Muscle of leg (tissue), 11 donors: ENCODE results near the gene CCDC134. TPM values are rescaled to one million over a fixed set of nuclear protein-coding genes. Genes with fewer than 3 reads are reported as not detected.

Experiments
- DNase-seq: peaks from one replicate; pipeline ENCODE4 v3.0.0; 2013
- H3K27ac ChIP-seq: one replicate; pipeline ENCODE4 v1.5.1; 2013; ENCODE audit warnings: mild to moderate bottlenecking, low read length, control low read depth
- H3K27me3 ChIP-seq: one replicate; pipeline ENCODE4 v1.6.1; 2013; ENCODE audit warnings: low read length; ENCODE audit not compliant: control insufficient read depth, insufficient read depth
- H3K36me3 ChIP-seq: one replicate; pipeline ENCODE4 v1.6.1; 2013; ENCODE audit warnings: low read length; ENCODE audit not compliant: control insufficient read depth, insufficient read depth
- H3K4me1 ChIP-seq: one replicate; pipeline ENCODE4 v1.6.1; 2013; ENCODE audit warnings: low read length; ENCODE audit not compliant: control insufficient read depth, insufficient read depth
- H3K4me3 ChIP-seq: one replicate; pipeline ENCODE4 v1.5.1; 2013; ENCODE audit warnings: low read length, control low read depth
- H3K9me3 ChIP-seq: replicated peaks from 2 replicates; pipeline ENCODE4 v1.6.1; 2013; ENCODE audit warnings: low read depth, low read length; ENCODE audit not compliant: control insufficient read depth
- WGBS: methylation state at CpG from one replicate; pipeline ENCODE4 v1.1.5; 2013; ENCODE audit warnings: missing lambda C conversion rate; ENCODE audit not compliant: insufficient coverage; 5-methylcytosine and 5-hydroxymethylcytosine counted together
- polyA plus RNA-seq, 8 donors: library from polyadenylated mRNA; unstranded; fragments of 120-200 nt; gene quantifications; one replicate each; pipeline versions ENCODE4 v1.2.1 to v1.2.3, GENCODE V29; 2013; ENCODE audit warnings: inconsistent platforms in 1 of 8, low replicate concordance in 1 of 8; ENCODE audit not compliant: insufficient read length in 8 of 8, insufficient read depth in 1 of 8
- total RNA-seq: library from RNA; stranded (reverse); fragments of 120-200 nt; gene quantifications from one replicate; pipeline ENCODE4 v1.2.4, GENCODE V29; 2013

The CCDC134 gene
- total and polyA plus RNA-seq, 9 donors, result 6.5 to 13.2 (median 8.3) TPM

DNA sequence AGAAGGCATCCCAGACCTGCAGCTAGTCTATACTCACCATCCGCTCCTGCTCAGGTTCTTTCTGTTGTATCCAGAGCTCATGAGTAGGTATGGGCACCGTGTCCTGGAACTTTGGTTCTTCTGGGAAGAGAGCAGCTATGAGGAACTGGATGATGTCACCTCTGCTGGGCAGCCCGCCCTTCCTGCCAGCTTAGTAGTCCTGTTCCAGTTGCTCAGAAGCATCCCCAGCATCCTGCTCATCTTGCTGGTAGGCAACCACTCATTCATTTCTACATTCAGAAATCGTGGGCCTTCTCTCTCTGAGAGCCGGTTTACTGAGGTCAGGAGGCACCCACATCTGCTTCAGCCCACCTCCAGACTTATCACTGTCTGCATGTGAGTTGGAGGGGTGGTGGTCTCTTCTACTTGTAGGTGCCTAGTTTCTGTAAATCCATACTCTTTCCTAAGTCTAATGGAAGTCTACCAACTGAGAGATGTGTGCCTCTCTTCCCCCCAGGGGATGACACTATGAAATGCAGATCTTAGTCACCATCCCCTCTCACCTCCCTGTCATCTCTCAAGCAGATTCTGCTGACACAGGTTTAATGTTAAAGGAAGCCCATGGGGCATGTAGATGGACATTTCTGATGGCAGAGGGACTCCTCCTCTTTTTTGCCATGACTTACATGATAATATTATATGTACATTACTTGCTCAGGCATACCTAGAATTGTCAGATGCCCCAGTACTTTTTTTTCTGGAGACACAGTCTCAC lies 29.6 kb upstream of the CCDC134 start:
- Histone ChIP-seq H3K4me1 (no peaks in the 10 kb centered on the region), H3K27ac (no peak overlapping the region), H3K36me3 (no peaks in the 10 kb centered on the region), H3K4me3 (no peak overlapping the region), H3K27me3 (peaks cover 3% of the 10 kb centered on the region), H3K9me3 (no peaks in the 10 kb centered on the region)
- WGBS, result 74% methylated on average over 3 of the region's 5 CpGs
- no peak for DNase-seq

DNA sequence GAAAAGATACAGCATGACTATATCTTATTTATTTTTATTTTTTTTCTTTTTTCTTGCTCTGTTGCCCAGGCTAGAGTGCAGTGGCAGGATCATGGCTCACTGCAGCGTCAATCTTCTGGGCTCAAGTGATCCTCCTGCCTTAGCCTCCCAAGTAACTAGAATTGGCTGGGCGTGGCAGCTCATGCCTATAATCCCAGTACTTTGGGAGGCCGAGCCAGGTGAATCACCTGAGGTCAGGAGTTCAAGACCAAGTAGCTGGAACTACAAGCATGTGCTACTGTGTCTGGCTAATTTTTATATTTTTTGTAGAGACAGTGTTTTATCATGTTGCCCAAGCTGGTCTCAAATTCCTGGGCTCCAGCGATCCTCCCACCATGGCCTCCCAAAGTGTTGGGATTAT lies 28.3 kb upstream of the CCDC134 start:
- no peaks in the 10 kb centered on the region for H3K4me1 ChIP-seq
- no peak for DNase-seq
- WGBS, result no CpG with 5 or more reads among the region's 4 CpGs
- H3K27ac ChIP-seq, result no peak overlapping the region
- H3K9me3 ChIP-seq, result no peaks in the 10 kb centered on the region
- no peak overlapping the region for H3K4me3 ChIP-seq
- H3K27me3 ChIP-seq, result peaks cover 3% of the 10 kb centered on the region
- H3K36me3 ChIP-seq, result no peaks in the 10 kb centered on the region

DNA sequence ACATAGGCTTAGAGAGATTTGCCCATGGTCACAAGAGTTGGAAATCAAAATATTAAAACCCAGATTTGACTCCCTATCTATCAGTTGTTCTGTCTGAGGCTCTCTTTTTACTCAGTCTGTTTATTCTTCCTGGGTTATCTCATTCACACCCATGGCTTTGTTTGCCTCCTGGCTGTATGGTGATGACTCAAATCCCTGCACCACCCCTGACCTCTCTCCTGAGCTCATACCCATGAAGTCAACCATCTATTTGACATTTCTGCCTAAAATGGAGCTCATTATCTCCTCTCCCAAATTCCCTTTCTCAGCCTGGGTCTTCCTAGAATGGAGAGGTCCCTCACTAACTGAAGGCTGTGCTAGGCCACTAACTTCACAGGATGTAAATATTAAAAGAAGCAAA lies 27.8 kb upstream of the CCDC134 start:
- Histone ChIP-seq H3K4me1 (no peaks in the 10 kb centered on the region), H3K9me3 (no peaks in the 10 kb centered on the region), H3K27ac (no peak overlapping the region), H3K36me3 (no peaks in the 10 kb centered on the region), H3K4me3 (no peak overlapping the region), H3K27me3 (peaks cover 3% of the 10 kb centered on the region)
- DNase-seq, result no peak

DNA sequence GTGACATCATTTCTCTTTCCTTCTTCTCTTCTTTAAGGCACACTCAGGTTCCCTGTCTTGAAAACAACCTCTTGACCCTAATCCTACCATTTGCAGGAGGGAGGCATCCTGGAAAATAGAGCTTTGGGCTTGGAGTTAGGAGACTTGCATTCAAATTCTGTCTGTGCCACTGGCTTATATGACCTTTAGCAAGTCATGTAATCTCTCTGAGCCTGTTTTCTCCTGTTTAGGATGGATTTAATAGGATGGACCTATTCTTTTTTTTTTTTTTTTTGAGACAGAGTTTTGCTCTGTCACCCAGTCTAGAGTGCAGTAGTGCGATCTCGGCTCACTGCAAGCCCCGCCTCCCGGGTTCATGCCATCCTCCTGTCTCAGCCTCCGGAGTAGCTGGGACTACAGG lies 25.1 kb upstream of the CCDC134 start:
- 80% methylated on average over 1 of the region's 5 CpGs for WGBS

DNA sequence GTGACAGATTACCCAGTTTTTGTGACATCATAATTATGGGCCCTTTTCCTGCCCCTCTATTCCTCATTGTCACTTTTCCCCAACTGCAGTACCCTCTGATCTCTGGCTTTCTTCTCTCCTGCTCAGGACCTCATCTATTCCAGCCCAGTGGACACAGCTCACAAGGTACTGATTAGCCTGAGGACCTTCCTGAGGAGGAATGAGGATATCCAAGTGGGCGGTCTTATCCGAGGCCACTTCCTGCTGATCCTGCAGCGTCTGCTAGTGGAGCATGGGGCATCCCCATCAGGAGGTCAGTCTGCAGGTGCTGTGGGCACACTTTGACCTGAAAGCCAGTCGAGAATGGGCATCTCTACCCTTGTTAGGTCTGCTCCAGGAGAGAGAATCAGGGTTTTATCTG lies 24.5 kb upstream of the CCDC134 start:
- H3K36me3 ChIP-seq, result no peaks in the 10 kb centered on the region
- H3K4me1 ChIP-seq, result no peaks in the 10 kb centered on the region
- no peaks in the 10 kb centered on the region for H3K27me3 ChIP-seq
- 36% methylated on average over 3 of the region's 4 CpGs for WGBS
- H3K27ac ChIP-seq, result no peak overlapping the region
- no peaks in the 10 kb centered on the region for H3K9me3 ChIP-seq
- H3K4me3 ChIP-seq, result no peak overlapping the region
- no peak for DNase-seq

More for the DNA sequence above, 25.1 kb upstream of the CCDC134 start:
- no peak overlapping the region for H3K4me3 ChIP-seq
- no peak for DNase-seq
- no peak overlapping the region for H3K27ac ChIP-seq
- no peaks in the 10 kb centered on the region for H3K4me1 ChIP-seq
- no peaks in the 10 kb centered on the region for H3K36me3 ChIP-seq
- no peaks in the 10 kb centered on the region for H3K9me3 ChIP-seq
- peaks cover 3% of the 10 kb centered on the region for H3K27me3 ChIP-seq

DNA sequence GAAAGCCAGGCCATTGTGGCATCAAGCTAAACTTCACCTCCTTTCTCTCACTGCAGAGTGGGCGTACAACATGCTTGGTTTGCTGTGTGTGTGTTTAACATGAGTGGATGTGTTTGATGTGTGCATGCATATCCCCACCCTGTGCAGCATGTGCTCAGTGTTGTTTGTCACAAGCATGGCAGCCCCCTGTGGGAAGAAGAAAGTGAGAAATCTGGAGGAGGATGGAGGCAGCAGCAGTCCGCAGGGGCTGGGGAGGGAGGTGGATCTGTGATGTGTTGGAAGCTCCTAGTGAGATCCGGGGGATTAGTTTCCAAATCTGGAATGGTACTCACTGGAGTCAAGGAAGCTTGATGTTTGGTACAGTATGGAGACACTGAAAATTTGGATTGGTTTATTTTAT lies 24.1 kb upstream of the CCDC134 start:
- Histone ChIP-seq H3K27ac (no peak overlapping the region), H3K36me3 (no peaks in the 10 kb centered on the region), H3K4me3 (no peak overlapping the region), H3K9me3 (no peaks in the 10 kb centered on the region), H3K27me3 (no peaks in the 10 kb centered on the region), H3K4me1 (no peaks in the 10 kb centered on the region)
- no peak for DNase-seq
- 100% methylated on average over 1 of the region's 3 CpGs for WGBS

DNA sequence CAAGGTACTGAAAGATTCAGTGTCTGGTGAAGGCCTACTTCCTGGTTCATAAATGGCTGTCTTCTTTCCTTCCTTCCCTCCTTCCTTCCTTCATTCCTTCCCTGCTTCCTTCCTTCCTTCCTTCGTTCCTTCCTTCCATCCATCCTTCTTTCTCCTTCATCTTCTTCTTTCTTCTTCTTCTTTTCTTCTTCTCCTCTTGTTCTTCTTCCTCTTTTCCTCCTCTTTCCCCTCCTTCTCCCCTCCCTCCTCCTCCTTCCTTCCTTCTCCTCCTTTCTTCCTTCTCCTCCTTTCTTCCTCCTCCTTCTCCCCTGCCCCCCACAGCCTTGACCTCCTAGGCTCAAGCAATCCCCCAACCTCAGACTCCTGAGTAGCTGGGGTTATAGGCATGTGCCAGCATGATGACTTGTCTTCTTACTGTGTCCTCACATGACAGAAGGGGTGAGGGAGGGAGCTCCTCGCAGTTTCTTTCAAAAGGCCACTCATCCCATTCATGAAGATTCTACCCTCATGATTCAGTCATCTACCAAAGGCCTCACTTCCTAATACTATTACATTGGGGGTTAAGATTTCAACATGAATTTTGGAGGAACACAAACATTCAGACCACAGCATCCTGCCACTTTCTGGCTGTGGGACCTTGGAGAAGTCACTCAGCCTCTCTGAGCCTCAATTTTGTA lies 22.6 kb upstream of the CCDC134 start:
- DNase-seq, result no peak
- Histone ChIP-seq H3K4me3 (no peak overlapping the region), H3K36me3 (no peaks in the 10 kb centered on the region), H3K9me3 (no peaks in the 10 kb centered on the region), H3K27ac (no peak overlapping the region), H3K4me1 (no peaks in the 10 kb centered on the region), H3K27me3 (no peaks in the 10 kb centered on the region)
- 90% methylated on average over 1 of the region's 2 CpGs for WGBS

DNA sequence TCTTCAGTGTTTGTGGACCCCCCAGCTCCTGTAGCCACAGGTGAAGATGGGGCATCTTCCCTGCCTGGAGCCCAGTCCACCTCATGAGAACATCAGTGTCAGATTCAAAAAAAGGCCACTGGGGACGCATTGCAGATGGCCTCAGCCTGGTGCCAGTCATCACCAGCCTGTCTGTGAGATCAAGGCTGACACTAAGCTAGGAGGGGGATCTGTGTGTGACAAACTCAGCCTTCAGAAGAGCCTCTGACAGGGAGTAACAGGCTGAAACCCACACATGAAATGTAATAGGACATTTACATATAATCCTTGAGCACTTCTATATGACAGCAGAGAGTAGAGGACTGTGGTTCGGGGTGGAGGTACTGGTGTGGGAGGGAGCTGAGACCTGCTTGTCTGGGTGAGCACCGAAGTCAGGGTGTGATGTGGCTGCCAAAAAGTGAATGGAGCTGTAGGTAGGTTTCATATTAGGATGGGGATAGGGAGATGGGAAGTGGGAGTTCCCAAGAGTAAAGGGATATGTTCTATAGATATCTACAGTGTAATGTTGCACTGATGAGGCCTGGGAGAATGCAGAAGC lies 20.5 kb upstream of the CCDC134 start:
- Histone ChIP-seq H3K4me3 (no peak overlapping the region), H3K9me3 (no peaks in the 10 kb centered on the region), H3K27me3 (no peaks in the 10 kb centered on the region), H3K4me1 (no peaks in the 10 kb centered on the region), H3K27ac (no peak overlapping the region), H3K36me3 (no peaks in the 10 kb centered on the region)
- no peak for DNase-seq
- WGBS, result 78% methylated on average over 3 of the region's 3 CpGs

DNA sequence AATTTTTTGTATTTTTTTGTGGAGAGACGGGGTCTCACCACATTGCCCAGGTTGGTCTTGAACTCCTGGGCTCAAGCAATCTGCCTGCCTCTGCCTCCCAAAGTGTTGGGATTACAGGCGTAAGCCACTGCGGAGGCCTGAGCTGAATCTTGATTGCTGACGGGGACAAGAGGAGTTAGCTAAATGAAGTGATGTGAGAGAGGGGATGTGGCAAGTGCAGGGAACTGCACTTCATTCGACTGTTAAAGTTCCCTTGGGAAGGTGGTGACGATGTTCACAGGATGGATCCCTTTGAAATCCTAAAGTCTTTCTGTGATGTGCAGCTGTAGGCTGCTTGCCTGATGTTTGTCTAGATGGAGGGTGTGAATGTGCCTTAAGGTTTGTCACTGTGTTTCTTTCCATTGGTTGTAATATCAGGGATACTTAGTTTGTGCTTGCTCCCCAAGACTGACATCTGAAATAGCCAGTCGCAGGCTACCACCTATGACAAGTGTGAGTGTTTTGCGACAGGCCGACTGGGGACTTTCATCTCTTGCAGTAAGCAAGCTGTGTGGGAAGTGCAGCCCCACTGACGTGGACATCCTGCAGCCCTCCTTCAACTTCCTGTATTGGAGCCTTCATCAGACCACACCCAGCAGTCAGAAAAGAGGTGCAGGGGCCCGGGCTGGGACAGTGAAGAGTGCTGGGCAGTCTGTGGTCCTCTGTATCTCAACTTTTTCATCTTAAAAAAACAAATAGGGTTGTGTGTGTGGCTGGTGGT lies 19.6 kb upstream of the CCDC134 start:
- Histone ChIP-seq H3K36me3 (no peaks in the 10 kb centered on the region), H3K4me3 (no peak overlapping the region), H3K4me1 (no peaks in the 10 kb centered on the region), H3K9me3 (no peaks in the 10 kb centered on the region), H3K27me3 (no peaks in the 10 kb centered on the region), H3K27ac (no peak overlapping the region)
- WGBS, result 58% methylated on average over 9 of the region's 11 CpGs
- DNase-seq, result peak; percentile 64

DNA sequence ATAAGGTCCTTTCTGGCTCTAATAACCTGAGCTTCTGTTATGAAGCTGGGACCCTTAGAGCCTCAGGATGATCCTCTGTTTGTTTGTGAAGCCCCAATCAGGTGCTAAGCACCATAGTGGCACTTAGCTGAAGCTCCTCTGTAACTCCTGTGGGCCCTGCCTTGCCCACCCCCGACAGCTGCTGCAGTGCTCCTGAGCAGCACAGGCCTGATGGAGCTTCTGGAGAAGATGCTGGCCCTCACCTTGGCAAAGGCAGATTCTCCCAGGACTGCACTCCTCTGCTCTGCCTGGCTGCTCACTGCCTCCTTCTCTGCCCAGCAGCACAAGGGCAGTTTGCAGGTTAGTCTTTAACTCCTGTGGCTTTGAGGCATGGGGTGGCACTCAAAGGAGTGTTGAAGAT lies 19.0 kb upstream of the CCDC134 start:
- DNase-seq, result no peak
- H3K4me3 ChIP-seq, result no peak overlapping the region
- H3K36me3 ChIP-seq, result no peaks in the 10 kb centered on the region
- H3K27ac ChIP-seq, result no peak overlapping the region
- H3K9me3 ChIP-seq, result no peaks in the 10 kb centered on the region
- no peaks in the 10 kb centered on the region for H3K27me3 ChIP-seq
- 23% methylated on average over 1 of the region's 1 CpG for WGBS
- H3K4me1 ChIP-seq, result no peaks in the 10 kb centered on the region
